Thyroid gland (tissue), 4 donors: ENCODE results near the gene NTN3. TPM values are rescaled to one million over a fixed set of nuclear protein-coding genes. Genes with fewer than 3 reads are reported as not detected.
A peak's percentile ranks its signal among the peaks of the same experiment; 100 is the strongest.

Source experiments
- DNase-seq, 2 donors: peaks; one replicate each; pipeline ENCODE4 v3.0.0-alpha.2; 2019
- H3K27ac ChIP-seq, 3 donors: fragments of 200-600 bp; sonication (generic); 1 replicate in 2 of 3; 2 replicates in 1 of 3; pipeline ENCODE4 v1.5.1; 2016 to 2019; ENCODE audit warnings: mild to moderate bottlenecking in 1 of 3, moderate library complexity in 1 of 3
- H3K27me3 ChIP-seq: fragments of 200-600 bp; sonication (generic); one replicate; pipeline ENCODE4 v1.5.1; 2019
- H3K36me3 ChIP-seq, 2 donors: fragments of 200-600 bp; sonication (generic); one replicate each; pipeline ENCODE4 v1.5.1; 2016 to 2019
- H3K4me1 ChIP-seq, 2 donors: fragments of 200-600 bp; sonication (generic); one replicate each; pipeline ENCODE4 v1.5.1; 2017 to 2019
- H3K4me3 ChIP-seq, 3 donors: fragments of 200-600 bp; sonication (generic); replicated peaks in 1 of 3; 1 replicate in 2 of 3; 2 replicates in 1 of 3; pipeline ENCODE4 v1.5.1; 2016; ENCODE audit warnings: mild to moderate bottlenecking in 1 of 3
- H3K9me3 ChIP-seq: fragments of 200-600 bp; sonication (generic); one replicate; pipeline ENCODE4 v1.5.1; 2017
- CTCF ChIP-seq, 6 experiments: fragments of 200-600 bp in 3 of 6; fragments of 450-650 bp in 3 of 6; sonication (generic) in 3 of 6; IDR thresholded peaks; one replicate each; pipeline ENCODE4 v1.5.1; 2016 to 2019; ENCODE audit warnings: antibody characterized with exemption in 6 of 6, mild to moderate bottlenecking in 2 of 6, inconsistent platforms in 1 of 6, moderate library complexity in 1 of 6
- POLR2A ChIP-seq, 2 donors: fragments of 450-650 bp; IDR thresholded peaks; one replicate each; pipeline ENCODE4 v1.6.1; 2017; ENCODE audit warnings: antibody characterized with exemption in 2 of 2, mild to moderate bottlenecking in 2 of 2, moderate library complexity in 1 of 2
- WGBS, 2 donors: methylation state at CpG; one replicate each; pipeline ENCODE4 v1.1.5; 2017; 5-methylcytosine and 5-hydroxymethylcytosine counted together
- intact Hi-C: fragments of 100-400 bp; cut with DNase I; formaldehyde crosslinking; loops from one replicate; pipeline ENCODE4 v1.15.1; 2023
- total RNA-seq, 4 donors: library from RNA; depleted of rRNA; stranded (reverse); fragments of >200 nt; gene quantifications; one replicate each; pipeline ENCODE4 v1.2.3, GENCODE V29; 2016

NTN3 gene
- total RNA-seq, 4 donors from 2014 or later: 0.13 to 0.63 (median 0.56) TPM; not detected in 1

- no peaks in the 10 kb centered on the region for H3K9me3 ChIP-seq
- peak overlapping the region in 1 of 3 donors; percentile 99 for H3K4me3 ChIP-seq
- no peaks in the 10 kb centered on the region for H3K36me3 ChIP-seq
- H3K4me1 ChIP-seq: peaks cover 28 to 40% of the 10 kb centered on the region in 2 donors
- H3K27me3 ChIP-seq: no peaks in the 10 kb centered on the region
- intact Hi-C loops: no loop called here
- 33 to 43% methylated on average over 11 to 15 of the region's 15 CpGs for WGBS, 2 donors
- TF ChIP-seq CTCF (IDR thresholded peaks at IDR 0.05): no peak
- TF ChIP-seq POLR2A (IDR thresholded peaks at IDR 0.05): no peak
- DNase-seq: peak in 1 of 2 donors; percentile 47
- H3K27ac ChIP-seq: peak overlapping the region; percentile 95 to 98 (median 97)
These were observed 41.8 kb downstream of the NTN3 start for GRCh38 chr16:2512735-2513404.

GRCh38 chr16:2513405-2514332 is 42.6 kb downstream of the NTN3 start, which contains the start of gene ATP6V0C:
Gene ATP6V0C, plus strand, starts transcription at chr16:2513952. Its CDS starts 152 bp downstream, at chr16:2514104.
- H3K27ac ChIP-seq: peak within 1 kb of the TSS; percentile 95 to 98 (median 97)
- peak within 1 kb of the TSS; percentile 93 to 99 (median 96) for H3K4me3 ChIP-seq
- no peaks in the 10 kb centered on the region for H3K27me3 ChIP-seq
- no peaks in the 10 kb centered on the region for H3K9me3 ChIP-seq
- intact Hi-C loops: no loop called here
- peak; percentile 93 to 96 for DNase-seq
- 7 to 9% methylated on average over 20 of the region's 122 CpGs for WGBS, 2 donors
- no peaks in the 10 kb centered on the region for H3K36me3 ChIP-seq
- peaks cover 28 to 48% of the 10 kb centered on the region in 2 donors for H3K4me1 ChIP-seq
- peak in 2 of 6 experiments; percentile 6 to 14 for TF ChIP-seq CTCF (IDR thresholded peaks at IDR 0.05)
- peak; percentile 40 to 89 for TF ChIP-seq POLR2A (IDR thresholded peaks at IDR 0.05)

- 0 to 2% methylated on average over 12 to 13 of the region's 63 CpGs for WGBS, 2 donors
- TF ChIP-seq POLR2A (IDR thresholded peaks at IDR 0.05): peak in 1 of 2 donors; percentile 12
- no peak for TF ChIP-seq CTCF (IDR thresholded peaks at IDR 0.05)
- Histone ChIP-seq H3K27me3 (no peaks in the 10 kb centered on the region), H3K4me1 (peaks cover 29 to 56% of the 10 kb centered on the region in 2 donors), H3K27ac (peak overlapping the region; percentile 95 to 98 (median 97)), H3K36me3 (no peaks in the 10 kb centered on the region), H3K9me3 (no peaks in the 10 kb centered on the region), H3K4me3 (peak overlapping the region; percentile 93 to 99 (median 96))
- intact Hi-C loops: no loop called here
- DNase-seq: peak; percentile 64 to 69
These were observed 43.5 kb downstream of the NTN3 start for GRCh38 chr16:2514333-2515179.

- Histone ChIP-seq H3K4me1 (peaks cover 33 to 60% of the 10 kb centered on the region in 2 donors), H3K27me3 (no peaks in the 10 kb centered on the region), H3K4me3 (peak overlapping the region; percentile 93 to 99 (median 96)), H3K9me3 (no peaks in the 10 kb centered on the region), H3K27ac (peak overlapping the region; percentile 95 to 98 (median 97)), H3K36me3 (no peaks in the 10 kb centered on the region)
- no peak for TF ChIP-seq POLR2A (IDR thresholded peaks at IDR 0.05)
- TF ChIP-seq CTCF (IDR thresholded peaks at IDR 0.05): no peak
- WGBS, 2 donors: 39 to 45% methylated on average over 9 to 11 of the region's 14 CpGs
- DNase-seq: peak in 1 of 2 donors; percentile 37
- intact Hi-C loops: no loop called here
These were observed 44.2 kb downstream of the NTN3 start for GRCh38 chr16:2515180-2515851.
